ENCODE results near the gene MYRIP. TPM values are rescaled to one million over a fixed set of nuclear protein-coding genes. Genes with fewer than 3 reads are reported as not detected.
A peak's percentile ranks its signal among the peaks of the same experiment; 100 is the strongest.

MYRIP gene
- total RNA-seq, 6 donors from 2014 or later, result 0.55 to 4.3 (median 2.1) TPM; not detected in 1

DNA sequence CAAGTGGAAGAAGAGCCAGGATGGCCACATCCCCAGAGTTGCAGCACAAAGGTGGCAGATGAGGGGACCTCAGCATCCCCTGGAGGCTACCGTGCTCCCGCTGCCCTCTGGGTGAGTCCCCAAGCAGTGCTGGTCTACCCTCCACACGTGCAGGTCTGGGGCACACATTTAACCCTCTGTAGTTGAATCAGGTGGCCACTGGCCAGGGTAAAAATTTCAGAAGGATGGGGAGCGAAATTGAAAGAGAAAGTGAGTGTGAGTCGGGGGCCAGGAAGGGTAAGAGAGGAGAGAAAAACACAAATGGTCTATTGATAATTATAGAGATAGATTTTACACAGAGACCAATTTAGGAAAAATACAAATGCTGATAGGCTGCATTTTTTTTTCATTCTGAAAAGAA is 360.6 kb downstream of the MYRIP start:
- Histone ChIP-seq H3K4me1 (no peaks in the 10 kb centered on the region), H3K27me3 (no peaks in the 10 kb centered on the region), H3K9me3 (no peaks in the 10 kb centered on the region), H3K27ac (no peak overlapping the region), H3K36me3 (no peaks in the 10 kb centered on the region), H3K4me3 (no peak overlapping the region)
- WGBS, 2 donors, result 76 to 81% methylated on average over 5 of the region's 5 CpGs
- ATAC-seq (ENCODE audit: low FRiP score in 2 of 2) (no peak), DNase-seq (peak in 1 of 2 donors; percentile 12)
- TF ChIP-seq, protein P1, sequence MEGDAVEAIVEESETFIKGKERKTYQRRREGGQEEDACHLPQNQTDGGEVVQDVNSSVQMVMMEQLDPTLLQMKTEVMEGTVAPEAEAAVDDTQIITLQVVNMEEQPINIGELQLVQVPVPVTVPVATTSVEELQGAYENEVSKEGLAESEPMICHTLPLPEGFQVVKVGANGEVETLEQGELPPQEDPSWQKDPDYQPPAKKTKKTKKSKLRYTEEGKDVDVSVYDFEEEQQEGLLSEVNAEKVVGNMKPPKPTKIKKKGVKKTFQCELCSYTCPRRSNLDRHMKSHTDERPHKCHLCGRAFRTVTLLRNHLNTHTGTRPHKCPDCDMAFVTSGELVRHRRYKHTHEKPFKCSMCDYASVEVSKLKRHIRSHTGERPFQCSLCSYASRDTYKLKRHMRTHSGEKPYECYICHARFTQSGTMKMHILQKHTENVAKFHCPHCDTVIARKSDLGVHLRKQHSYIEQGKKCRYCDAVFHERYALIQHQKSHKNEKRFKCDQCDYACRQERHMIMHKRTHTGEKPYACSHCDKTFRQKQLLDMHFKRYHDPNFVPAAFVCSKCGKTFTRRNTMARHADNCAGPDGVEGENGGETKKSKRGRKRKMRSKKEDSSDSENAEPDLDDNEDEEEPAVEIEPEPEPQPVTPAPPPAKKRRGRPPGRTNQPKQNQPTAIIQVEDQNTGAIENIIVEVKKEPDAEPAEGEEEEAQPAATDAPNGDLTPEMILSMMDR (IDR thresholded peaks at IDR 0.05), result no peak
- TF ChIP-seq POLR2A (IDR thresholded peaks at IDR 0.05), result no peak
- TF ChIP-seq EP300 (IDR thresholded peaks at IDR 0.05), result no peak
- TF ChIP-seq POLR2AphosphoS5 (IDR thresholded peaks at IDR 0.05), result no peak

DNA sequence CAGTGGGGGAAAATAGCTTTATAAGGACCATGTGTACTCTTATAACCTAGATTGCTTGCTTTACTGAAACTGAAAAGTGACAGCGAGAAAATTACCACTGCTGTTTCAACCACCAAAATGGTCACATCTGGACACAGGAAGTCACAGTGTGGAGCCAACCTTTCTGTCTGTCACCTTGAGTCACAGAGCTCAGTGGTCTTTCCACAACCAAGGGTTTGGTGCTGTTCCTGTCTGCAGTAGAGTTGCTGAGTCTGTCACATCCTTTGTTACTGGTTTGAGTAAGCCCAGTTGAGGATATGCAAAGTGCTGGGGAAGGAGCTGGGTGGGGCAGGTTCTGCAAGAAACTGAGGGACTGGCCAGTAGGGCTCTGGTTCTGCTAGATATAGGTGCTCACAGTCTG is 361.0 kb downstream of the MYRIP start:
- Histone ChIP-seq H3K9me3 (no peaks in the 10 kb centered on the region), H3K4me3 (no peak overlapping the region), H3K27me3 (no peaks in the 10 kb centered on the region), H3K4me1 (no peaks in the 10 kb centered on the region), H3K36me3 (no peaks in the 10 kb centered on the region), H3K27ac (no peak overlapping the region)
- no peak for ATAC-seq (ENCODE audit: low FRiP score in 2 of 2)
- TF ChIP-seq POLR2A (IDR thresholded peaks at IDR 0.05), result no peak
- TF ChIP-seq, protein P1 (IDR thresholded peaks at IDR 0.05), result no peak
- no peak for TF ChIP-seq POLR2AphosphoS5 (IDR thresholded peaks at IDR 0.05)
- no peak for TF ChIP-seq EP300 (IDR thresholded peaks at IDR 0.05)
- WGBS, 2 donors, result 71 to 91% methylated on average over 1 of the region's 1 CpG
- no peak for DNase-seq

DNA sequence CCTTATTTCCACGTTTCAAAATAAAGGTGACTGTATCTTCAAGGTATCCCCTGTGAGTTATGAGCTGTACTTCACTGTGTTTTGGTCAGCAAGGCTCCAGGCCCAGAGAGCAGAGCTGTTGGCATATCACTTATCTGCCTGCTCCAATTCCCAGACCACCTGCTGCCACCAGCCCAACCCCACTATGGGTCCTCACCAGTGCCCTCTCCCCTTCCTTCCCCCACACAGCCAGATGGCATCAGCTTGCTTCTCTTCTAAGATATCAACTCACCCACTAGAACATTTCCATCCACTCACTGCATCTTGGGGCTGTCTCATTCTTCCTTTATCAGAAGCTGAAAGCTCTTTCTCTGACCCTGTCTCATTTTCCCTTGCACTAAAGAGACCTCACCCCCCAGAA is 363.2 kb downstream of the MYRIP start:
- ATAC-seq (ENCODE audit: low FRiP score in 2 of 2) (no peak), DNase-seq (no peak)
- Histone ChIP-seq H3K36me3 (no peaks in the 10 kb centered on the region), H3K27ac (no peak overlapping the region), H3K9me3 (no peaks in the 10 kb centered on the region), H3K4me3 (no peak overlapping the region), H3K4me1 (no peaks in the 10 kb centered on the region), H3K27me3 (no peaks in the 10 kb centered on the region)
- TF ChIP-seq POLR2AphosphoS5 (IDR thresholded peaks at IDR 0.05) (no peak), POLR2A (IDR thresholded peaks at IDR 0.05) (no peak), EP300 (IDR thresholded peaks at IDR 0.05) (no peak)
- TF ChIP-seq, protein P1 (IDR thresholded peaks at IDR 0.05), result no peak
- WGBS, 2 donors, result 74 to 90% methylated on average over 1 of the region's 1 CpG

DNA sequence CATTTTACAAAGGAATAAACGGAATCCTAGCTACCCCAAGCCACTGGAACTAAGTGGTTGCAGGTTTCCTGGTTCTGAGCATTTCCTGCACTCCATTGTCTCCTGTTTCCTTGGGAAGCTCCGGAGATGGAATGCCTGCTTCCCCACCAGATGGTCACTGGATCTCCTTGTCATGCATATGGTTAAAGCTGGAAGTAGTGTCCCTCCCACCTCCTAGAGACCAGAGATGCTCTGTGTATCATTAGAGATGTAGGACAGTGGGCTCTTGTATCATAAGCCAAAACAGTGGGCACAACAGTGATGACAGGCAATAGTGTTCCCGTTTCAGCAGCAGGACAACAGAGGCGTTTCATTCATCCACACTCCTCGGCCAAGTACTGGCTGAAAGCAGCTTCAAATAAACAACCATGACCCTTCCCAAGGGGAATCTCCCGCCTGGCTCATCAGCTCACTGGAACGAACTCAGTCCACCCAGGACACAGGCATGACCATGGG is 363.9 kb downstream of the MYRIP start:
- ATAC-seq (ENCODE audit: low FRiP score in 2 of 2) (no peak), DNase-seq (no peak)
- Histone ChIP-seq H3K9me3 (no peaks in the 10 kb centered on the region), H3K27me3 (no peaks in the 10 kb centered on the region), H3K27ac (no peak overlapping the region), H3K4me3 (no peak overlapping the region), H3K4me1 (no peaks in the 10 kb centered on the region), H3K36me3 (no peaks in the 10 kb centered on the region)
- WGBS, 2 donors, result 44% methylated on average over 6 to 7 of the region's 7 CpGs
- no peak for TF ChIP-seq POLR2A (IDR thresholded peaks at IDR 0.05)
- TF ChIP-seq, protein P1 (IDR thresholded peaks at IDR 0.05), result no peak
- no peak for TF ChIP-seq EP300 (IDR thresholded peaks at IDR 0.05)
- TF ChIP-seq POLR2AphosphoS5 (IDR thresholded peaks at IDR 0.05), result no peak

DNA sequence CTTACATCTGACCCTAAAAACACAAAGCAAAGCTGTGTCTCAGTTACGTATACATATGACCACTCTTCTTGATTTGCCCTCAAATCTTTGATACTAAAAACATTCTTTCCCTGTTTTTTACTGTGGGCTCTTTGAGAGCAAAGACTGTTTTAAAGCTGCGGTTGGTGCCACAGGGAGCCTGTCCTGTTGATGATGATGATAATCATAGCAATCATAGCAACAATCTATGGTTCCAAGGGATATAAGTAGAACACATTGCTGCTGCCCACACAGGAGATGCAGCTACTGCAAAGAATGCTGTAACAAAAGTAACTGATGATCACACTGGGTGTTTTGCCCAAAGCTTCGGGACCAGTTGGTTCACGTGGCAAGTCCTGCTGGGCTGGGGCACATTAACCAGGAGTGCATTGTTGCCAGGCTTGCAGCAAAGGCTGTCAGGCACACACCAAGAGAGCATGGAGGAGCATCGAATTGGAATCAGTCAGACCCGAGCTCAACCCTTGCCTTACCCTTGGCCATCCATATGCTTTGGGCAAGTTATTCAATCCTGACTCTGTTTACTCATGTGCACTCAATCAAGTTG is 368.7 kb downstream of the MYRIP start:
- Histone ChIP-seq H3K9me3 (no peaks in the 10 kb centered on the region), H3K4me1 (no peaks in the 10 kb centered on the region), H3K4me3 (no peak overlapping the region), H3K36me3 (no peaks in the 10 kb centered on the region), H3K27ac (no peak overlapping the region), H3K27me3 (no peaks in the 10 kb centered on the region)
- TF ChIP-seq EP300 (IDR thresholded peaks at IDR 0.05) (no peak), POLR2A (IDR thresholded peaks at IDR 0.05) (no peak), POLR2AphosphoS5 (IDR thresholded peaks at IDR 0.05) (no peak)
- TF ChIP-seq, protein P1 (IDR thresholded peaks at IDR 0.05), result no peak
- no peak for DNase-seq
- 80 to 88% methylated on average over 4 to 6 of the region's 6 CpGs for WGBS, 2 donors
- ATAC-seq (ENCODE audit: low FRiP score in 2 of 2), result no peak
